WTC11 (cell line): ENCODE measurements around the gene CCM2. TPM values are rescaled to one million over a fixed set of nuclear protein-coding genes. Genes with fewer than 3 reads are reported as not detected.

Experiments
- ATAC-seq: fragments of 200-7000 bp; cut with Tn5 transposase; 2 replicates; pipeline ENCODE4 v1.10.0; 2021; ENCODE audit warnings: mild to moderate bottlenecking, moderate library complexity
- CTCF ChIA-PET: fragments of 300-600 bp; sonication (Branson Sonifier 250); formaldehyde crosslinking; loops from one replicate; lab custom pipeline; 2021; ENCODE audit warnings: antibody characterized with exemption; lab: Charles Lee
- POLR2A ChIA-PET: fragments of 350-600 bp; sonication (Branson Sonifier 250); formaldehyde crosslinking; loops from one replicate; lab custom pipeline; 2021; ENCODE audit warnings: antibody characterized with exemption; lab: Charles Lee
- DNase-seq: peaks from one replicate; pipeline ENCODE4 v3.0.0; 2021; ENCODE audit warnings: low spot score
- H3K27ac Mint-ChIP-seq: 2 replicates; pipeline ENCODE4 v1.8.0; 2021; ENCODE audit warnings: mixed read lengths
- H3K27me3 Mint-ChIP-seq: 2 replicates; pipeline ENCODE4 v1.8.0; 2021; ENCODE audit warnings: low read depth, mild to moderate bottlenecking, moderate library complexity, mixed read lengths
- H3K36me3 Mint-ChIP-seq: 2 replicates; pipeline ENCODE4 v1.8.0; 2021; ENCODE audit warnings: mixed read lengths
- H3K4me1 Mint-ChIP-seq: 2 replicates; pipeline ENCODE4 v1.8.0; 2022; ENCODE audit warnings: mixed read lengths
- H3K4me3 Mint-ChIP-seq: 2 replicates; pipeline ENCODE4 v1.8.0; 2021; ENCODE audit warnings: mild to moderate bottlenecking, moderate library complexity, mixed read lengths
- H3K9me3 Mint-ChIP-seq: 2 replicates; pipeline ENCODE4 v1.8.0; 2021; ENCODE audit warnings: mixed read lengths
- CREM ChIP-seq: sonication (generic); formaldehyde crosslinking; IDR thresholded peaks from 2 replicates; pipeline ENCODE4 v1.8.1; 2022; ENCODE audit warnings: mild to moderate bottlenecking, missing genetic modification reagents, moderate library complexity
- HMGXB4 ChIP-seq: sonication (generic); formaldehyde crosslinking; IDR thresholded peaks from 2 replicates; pipeline ENCODE4 v1.8.1; 2023; ENCODE audit warnings: mild to moderate bottlenecking, moderate library complexity, missing genetic modification reagents
- MLX ChIP-seq: sonication (generic); formaldehyde crosslinking; IDR thresholded peaks from 2 replicates; pipeline ENCODE4 v1.8.1; 2023; ENCODE audit warnings: mild to moderate bottlenecking, missing genetic modification reagents, moderate library complexity
- NR1H2 ChIP-seq: sonication (generic); formaldehyde crosslinking; IDR thresholded peaks from 2 replicates; pipeline ENCODE4 v1.9.0; 2021; ENCODE audit warnings: mild to moderate bottlenecking, moderate library complexity, missing genetic modification reagents
- PRRX2 ChIP-seq: fragments of 250-450 bp; sonication (Bioruptor Pico); IDR thresholded peaks from 2 replicates; pipeline ENCODE4 v1.8.0; 2021; ENCODE audit warnings: mild to moderate bottlenecking
- ZBTB21 ChIP-seq: sonication (generic); formaldehyde crosslinking; IDR thresholded peaks from 2 replicates; pipeline ENCODE4 v1.8.1; 2023; ENCODE audit warnings: mild to moderate bottlenecking, missing genetic modification reagents, borderline replicate concordance
- ZNF416 ChIP-seq: fragments of 250-450 bp; sonication (Bioruptor Pico); IDR thresholded peaks from 2 replicates; pipeline ENCODE4 v1.9.0; 2021; ENCODE audit warnings: mild to moderate bottlenecking, inconsistent platforms
- ZNF423 ChIP-seq: fragments of 250-450 bp; sonication (Bioruptor Pico); IDR thresholded peaks from 2 replicates; pipeline ENCODE4 v2.1.2; 2022; ENCODE audit warnings: mild to moderate bottlenecking, moderate library complexity
- total RNA-seq: library from RNA; stranded (reverse); gene quantifications from 3 replicates; pipeline ENCODE4 v1.2.3, GENCODE V29; 2021
- TF ChIP-seq, protein P1 (sequence below): fragments of 250-450 bp; sonication (Bioruptor Pico); IDR thresholded peaks from 2 replicates; pipeline ENCODE4 v1.9.0; 2021; ENCODE audit warnings: moderate library complexity, mild to moderate bottlenecking, inconsistent platforms, borderline replicate concordance
- TF ChIP-seq, protein P2 (sequence below): sonication (generic); formaldehyde crosslinking; IDR thresholded peaks from 2 replicates; pipeline ENCODE4 v1.8.0; 2023; ENCODE audit warnings: mild to moderate bottlenecking, missing genetic modification reagents
- TF ChIP-seq, protein P3 (sequence below): fragments of 250-450 bp; sonication (Bioruptor Pico); IDR thresholded peaks from 2 replicates; pipeline ENCODE4 v2.1.2; 2022; ENCODE audit warnings: mild to moderate bottlenecking, moderate library complexity

CCM2 gene
- total RNA-seq, 1 experiment from 2014 or later: 32.7 TPM

DNA sequence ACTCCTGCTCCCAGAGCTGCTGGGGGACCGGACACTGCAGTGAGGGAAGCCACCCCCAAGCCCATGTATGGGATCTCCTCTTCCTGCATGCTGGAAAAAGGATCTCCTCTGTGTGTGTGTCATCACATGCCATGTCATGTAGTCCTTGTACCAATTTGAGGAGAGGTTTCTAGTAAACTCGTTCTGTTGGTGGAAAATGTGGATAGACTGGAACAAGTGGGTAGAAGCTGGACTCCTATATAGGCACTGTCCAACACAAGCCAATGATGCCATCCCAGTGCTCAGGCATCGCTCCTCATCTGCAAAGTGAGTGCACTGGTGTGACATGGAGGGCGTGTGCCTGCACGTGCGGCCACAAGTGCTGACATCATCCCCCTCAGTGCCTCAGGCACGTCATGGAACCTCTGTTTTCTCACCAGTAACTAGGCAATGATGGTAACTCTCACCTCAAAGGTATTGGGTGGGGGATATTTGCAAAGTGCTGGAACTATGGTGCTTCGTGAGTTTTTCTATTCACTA is 40.5 kb upstream of the CCM2 start:
- Mint-ChIP-seq H3K27me3 (peaks cover 35% of the 10 kb centered on the region), H3K36me3 (no peaks in the 10 kb centered on the region), H3K9me3 (no peaks in the 10 kb centered on the region), H3K4me3 (no peak overlapping the region), H3K27ac (no peak overlapping the region), H3K4me1 (no peaks in the 10 kb centered on the region)
- DNase-seq (no peak), ATAC-seq (no peak)
- TF ChIP-seq NR1H2 (CRISPR knock-in tag): no peak
- TF ChIP-seq, protein P1, sequence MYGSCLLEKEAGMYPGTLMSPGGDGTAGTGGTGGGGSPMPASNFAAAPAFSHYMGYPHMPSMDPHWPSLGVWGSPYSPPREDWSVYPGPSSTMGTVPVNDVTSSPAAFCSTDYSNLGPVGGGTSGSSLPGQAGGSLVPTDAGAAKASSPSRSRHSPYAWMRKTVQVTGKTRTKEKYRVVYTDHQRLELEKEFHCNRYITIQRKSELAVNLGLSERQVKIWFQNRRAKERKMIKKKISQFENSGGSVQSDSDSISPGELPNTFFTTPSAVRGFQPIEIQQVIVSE (CRISPR knock-in tag): no peak
- TF ChIP-seq, protein P2, sequence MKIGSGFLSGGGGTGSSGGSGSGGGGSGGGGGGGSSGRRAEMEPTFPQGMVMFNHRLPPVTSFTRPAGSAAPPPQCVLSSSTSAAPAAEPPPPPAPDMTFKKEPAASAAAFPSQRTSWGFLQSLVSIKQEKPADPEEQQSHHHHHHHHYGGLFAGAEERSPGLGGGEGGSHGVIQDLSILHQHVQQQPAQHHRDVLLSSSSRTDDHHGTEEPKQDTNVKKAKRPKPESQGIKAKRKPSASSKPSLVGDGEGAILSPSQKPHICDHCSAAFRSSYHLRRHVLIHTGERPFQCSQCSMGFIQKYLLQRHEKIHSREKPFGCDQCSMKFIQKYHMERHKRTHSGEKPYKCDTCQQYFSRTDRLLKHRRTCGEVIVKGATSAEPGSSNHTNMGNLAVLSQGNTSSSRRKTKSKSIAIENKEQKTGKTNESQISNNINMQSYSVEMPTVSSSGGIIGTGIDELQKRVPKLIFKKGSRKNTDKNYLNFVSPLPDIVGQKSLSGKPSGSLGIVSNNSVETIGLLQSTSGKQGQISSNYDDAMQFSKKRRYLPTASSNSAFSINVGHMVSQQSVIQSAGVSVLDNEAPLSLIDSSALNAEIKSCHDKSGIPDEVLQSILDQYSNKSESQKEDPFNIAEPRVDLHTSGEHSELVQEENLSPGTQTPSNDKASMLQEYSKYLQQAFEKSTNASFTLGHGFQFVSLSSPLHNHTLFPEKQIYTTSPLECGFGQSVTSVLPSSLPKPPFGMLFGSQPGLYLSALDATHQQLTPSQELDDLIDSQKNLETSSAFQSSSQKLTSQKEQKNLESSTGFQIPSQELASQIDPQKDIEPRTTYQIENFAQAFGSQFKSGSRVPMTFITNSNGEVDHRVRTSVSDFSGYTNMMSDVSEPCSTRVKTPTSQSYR (CRISPR knock-in tag): no peak
- no peak for TF ChIP-seq MLX (CRISPR knock-in tag)
- TF ChIP-seq, protein P3, sequence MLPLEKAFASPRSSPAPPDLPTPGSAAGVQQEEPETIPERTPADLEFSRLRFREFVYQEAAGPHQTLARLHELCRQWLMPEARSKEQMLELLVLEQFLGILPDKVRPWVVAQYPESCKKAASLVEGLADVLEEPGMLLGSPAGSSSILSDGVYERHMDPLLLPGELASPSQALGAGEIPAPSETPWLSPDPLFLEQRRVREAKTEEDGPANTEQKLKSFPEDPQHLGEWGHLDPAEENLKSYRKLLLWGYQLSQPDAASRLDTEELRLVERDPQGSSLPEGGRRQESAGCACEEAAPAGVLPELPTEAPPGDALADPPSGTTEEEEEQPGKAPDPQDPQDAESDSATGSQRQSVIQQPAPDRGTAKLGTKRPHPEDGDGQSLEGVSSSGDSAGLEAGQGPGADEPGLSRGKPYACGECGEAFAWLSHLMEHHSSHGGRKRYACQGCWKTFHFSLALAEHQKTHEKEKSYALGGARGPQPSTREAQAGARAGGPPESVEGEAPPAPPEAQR: no peak
- no peak for TF ChIP-seq ZNF416 (CRISPR knock-in tag)
- CTCF ChIA-PET: no interaction called here
- POLR2A ChIA-PET: no interaction called here

GRCh38 chr7:44960011-44960580 is 39.9 kb upstream of the CCM2 start:
- Mint-ChIP-seq H3K4me1 (no peaks in the 10 kb centered on the region), H3K4me3 (no peak overlapping the region), H3K27me3 (peaks cover 35% of the 10 kb centered on the region), H3K9me3 (no peaks in the 10 kb centered on the region), H3K27ac (no peak overlapping the region), H3K36me3 (no peaks in the 10 kb centered on the region)
- no peak for DNase-seq
- POLR2A ChIA-PET: no interaction called here
- no peak for ATAC-seq
- no peak for TF ChIP-seq HMGXB4 (CRISPR knock-in tag)
- CTCF ChIA-PET: no interaction called here

GRCh38 chr7:44961844-44962482 is 38.0 kb upstream of the CCM2 start:
- POLR2A ChIA-PET: interaction anchor here (1.4 kb wide), 1 partner anchor 39 kb away, joined by 3 read pairs; no protein-coding TSS in a partner anchor
- peak; percentile 6 for ATAC-seq

More at GRCh38 chr7:44961844-44962482, 38.0 kb upstream of the CCM2 start:
- Mint-ChIP-seq H3K36me3 (no peaks in the 10 kb centered on the region), H3K27me3 (peaks cover 35% of the 10 kb centered on the region), H3K27ac (no peak overlapping the region), H3K4me3 (no peak overlapping the region), H3K9me3 (no peaks in the 10 kb centered on the region), H3K4me1 (no peaks in the 10 kb centered on the region)
- no peak for TF ChIP-seq ZNF423 (CRISPR knock-in tag)
- no peak for TF ChIP-seq NR1H2 (CRISPR knock-in tag)
- TF ChIP-seq CREM (CRISPR knock-in tag): no peak
- no peak for TF ChIP-seq PRRX2 (CRISPR knock-in tag)
- no peak for TF ChIP-seq ZBTB21 (CRISPR knock-in tag)
- TF ChIP-seq, protein P1 (CRISPR knock-in tag): no peak
- DNase-seq: no peak
- CTCF ChIA-PET: interaction anchor here (0.6 to 4.2 kb wide), 5 partner anchors 12 to 448 kb away, joined by 3 to 38 read pairs (median 4); no protein-coding TSS in a partner anchor
